Stimulated activated CD4-positive, alpha-beta T cell treated with anti-CD3 and anti-CD28 coated beads, Interleukin-15, amount 100 ng/mL, for 48 hours (primary cell): ENCODE measurements around the gene RARG.
"Not testable (repeated sequence)": the region's sequence is repeated elsewhere in the genome, so short reads cannot be mapped to it uniquely, and the experiment has no call there.

ENCODE experiments used
- DNase-seq, 2 donors: peaks; one replicate each; pipeline ENCODE4 v3.0.0-alpha.2; 2020; ENCODE audit warnings: low read depth in 2 of 2

RARG gene

GRCh38 chr12:53170876-53171724 is 60.9 kb downstream of the RARG start:
- DNase-seq: no peak

- DNase-seq: no peak
Observed at GRCh38 chr12:53170215-53170614, 61.8 kb downstream of the RARG start.

- DNase-seq: no peak
Observed at GRCh38 chr12:53169644-53170043, 62.4 kb downstream of the RARG start.

- no peak for DNase-seq
Observed at GRCh38 chr12:53166837-53167236, 65.2 kb downstream of the RARG start.

- not testable (repeated sequence) for DNase-seq
Observed at GRCh38 chr12:53163008-53163407, 69.0 kb downstream of the RARG start.

GRCh38 chr12:53161119-53161911 is 70.7 kb downstream of the RARG start:
- no peak for DNase-seq

- DNase-seq: no peak
Observed at GRCh38 chr12:53160673-53161072, 71.3 kb downstream of the RARG start.
